ENCODE results near the gene MTCL1. TPM values are rescaled to one million over a fixed set of nuclear protein-coding genes. Genes with fewer than 3 reads are reported as not detected.
A peak's percentile ranks its signal among the peaks of the same experiment; 100 is the strongest.

Gene MTCL1
- total RNA-seq, 1 experiment from 2014 or later = 50.1 TPM

DNA sequence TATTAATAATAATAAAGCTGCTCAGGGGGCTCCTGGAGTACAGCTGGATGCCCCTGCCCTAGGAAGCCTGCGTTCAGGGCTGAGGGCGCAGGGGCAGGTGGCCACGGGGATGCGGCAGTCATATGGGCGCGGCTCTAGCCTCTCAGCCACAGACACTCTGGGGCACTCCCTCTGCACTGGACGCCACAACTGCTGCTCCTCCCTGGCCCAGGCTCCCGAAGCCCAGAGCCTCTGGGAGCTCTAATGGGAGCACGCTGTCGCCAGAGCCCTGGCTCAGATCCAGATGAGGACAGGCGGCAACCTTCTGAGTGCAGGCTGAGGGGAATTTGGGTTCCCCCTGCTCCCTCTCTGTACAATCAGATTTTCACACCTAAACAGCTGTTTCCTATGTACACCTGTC lies 93.6 kb downstream of the MTCL1 start:
- ChIA-PET CTCF (no interaction called here), POLR2A (no interaction called here)
- in situ Hi-C loops (cut with HindIII; ENCODE audit: low pct_unique_long_range_greater_than_20kb, low sequenced_read_pairs) = no loop called here
- Histone ChIP-seq H3K4me3 (ENCODE audit: low read depth in 2 of 2, low read length in 2 of 2) (no peak overlapping the region), H3K27ac (ENCODE audit: low read length) (peak overlapping the region; percentile 81), H3K9me3 (ENCODE audit: control insufficient read depth, insufficient read depth, low read depth, low read length) (no peaks in the 10 kb centered on the region), H3K4me1 (ENCODE audit: control insufficient read depth, insufficient read depth, low read length) (peaks cover 56% of the 10 kb centered on the region), H3K36me3 (ENCODE audit: control insufficient read depth, insufficient read depth, low read length) (peaks cover 4% of the 10 kb centered on the region), H3K27me3 (ENCODE audit: control insufficient read depth, insufficient read depth, low read length) (no peaks in the 10 kb centered on the region)
- no peak for TF ChIP-seq TCF7L2 (IDR thresholded peaks at IDR 0.05; ENCODE audit: low read depth, low read length)
- TF ChIP-seq, protein P1, sequence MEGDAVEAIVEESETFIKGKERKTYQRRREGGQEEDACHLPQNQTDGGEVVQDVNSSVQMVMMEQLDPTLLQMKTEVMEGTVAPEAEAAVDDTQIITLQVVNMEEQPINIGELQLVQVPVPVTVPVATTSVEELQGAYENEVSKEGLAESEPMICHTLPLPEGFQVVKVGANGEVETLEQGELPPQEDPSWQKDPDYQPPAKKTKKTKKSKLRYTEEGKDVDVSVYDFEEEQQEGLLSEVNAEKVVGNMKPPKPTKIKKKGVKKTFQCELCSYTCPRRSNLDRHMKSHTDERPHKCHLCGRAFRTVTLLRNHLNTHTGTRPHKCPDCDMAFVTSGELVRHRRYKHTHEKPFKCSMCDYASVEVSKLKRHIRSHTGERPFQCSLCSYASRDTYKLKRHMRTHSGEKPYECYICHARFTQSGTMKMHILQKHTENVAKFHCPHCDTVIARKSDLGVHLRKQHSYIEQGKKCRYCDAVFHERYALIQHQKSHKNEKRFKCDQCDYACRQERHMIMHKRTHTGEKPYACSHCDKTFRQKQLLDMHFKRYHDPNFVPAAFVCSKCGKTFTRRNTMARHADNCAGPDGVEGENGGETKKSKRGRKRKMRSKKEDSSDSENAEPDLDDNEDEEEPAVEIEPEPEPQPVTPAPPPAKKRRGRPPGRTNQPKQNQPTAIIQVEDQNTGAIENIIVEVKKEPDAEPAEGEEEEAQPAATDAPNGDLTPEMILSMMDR (IDR thresholded peaks at IDR 0.05) = no peak
- TF ChIP-seq SIN3A (IDR thresholded peaks at IDR 0.05; ENCODE audit: borderline replicate concordance, insufficient read depth, low read depth, low read length) = no peak
- no peak for TF ChIP-seq POLR2AphosphoS5 (IDR thresholded peaks at IDR 0.05; ENCODE audit: low read depth, low read length)
- TF ChIP-seq, protein P2, sequence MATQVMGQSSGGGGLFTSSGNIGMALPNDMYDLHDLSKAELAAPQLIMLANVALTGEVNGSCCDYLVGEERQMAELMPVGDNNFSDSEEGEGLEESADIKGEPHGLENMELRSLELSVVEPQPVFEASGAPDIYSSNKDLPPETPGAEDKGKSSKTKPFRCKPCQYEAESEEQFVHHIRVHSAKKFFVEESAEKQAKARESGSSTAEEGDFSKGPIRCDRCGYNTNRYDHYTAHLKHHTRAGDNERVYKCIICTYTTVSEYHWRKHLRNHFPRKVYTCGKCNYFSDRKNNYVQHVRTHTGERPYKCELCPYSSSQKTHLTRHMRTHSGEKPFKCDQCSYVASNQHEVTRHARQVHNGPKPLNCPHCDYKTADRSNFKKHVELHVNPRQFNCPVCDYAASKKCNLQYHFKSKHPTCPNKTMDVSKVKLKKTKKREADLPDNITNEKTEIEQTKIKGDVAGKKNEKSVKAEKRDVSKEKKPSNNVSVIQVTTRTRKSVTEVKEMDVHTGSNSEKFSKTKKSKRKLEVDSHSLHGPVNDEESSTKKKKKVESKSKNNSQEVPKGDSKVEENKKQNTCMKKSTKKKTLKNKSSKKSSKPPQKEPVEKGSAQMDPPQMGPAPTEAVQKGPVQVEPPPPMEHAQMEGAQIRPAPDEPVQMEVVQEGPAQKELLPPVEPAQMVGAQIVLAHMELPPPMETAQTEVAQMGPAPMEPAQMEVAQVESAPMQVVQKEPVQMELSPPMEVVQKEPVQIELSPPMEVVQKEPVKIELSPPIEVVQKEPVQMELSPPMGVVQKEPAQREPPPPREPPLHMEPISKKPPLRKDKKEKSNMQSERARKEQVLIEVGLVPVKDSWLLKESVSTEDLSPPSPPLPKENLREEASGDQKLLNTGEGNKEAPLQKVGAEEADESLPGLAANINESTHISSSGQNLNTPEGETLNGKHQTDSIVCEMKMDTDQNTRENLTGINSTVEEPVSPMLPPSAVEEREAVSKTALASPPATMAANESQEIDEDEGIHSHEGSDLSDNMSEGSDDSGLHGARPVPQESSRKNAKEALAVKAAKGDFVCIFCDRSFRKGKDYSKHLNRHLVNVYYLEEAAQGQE (IDR thresholded peaks at IDR 0.05; ENCODE audit: insufficient read depth in 1 of 2, low read depth in 2 of 2, low read length in 1 of 2) = no peak
- no TSS peak for BruUV-seq (replicated peaks)
- DNase-seq (ENCODE audit: low read depth, low spot score) (no peak), ATAC-seq (no peak)
- intact Hi-C loops (cut with micrococcal nuclease; ENCODE audit: unreplicated experiment) = loop anchor here (10.0 kb wide), 1 partner anchor 84 kb away; no protein-coding TSS in a partner anchor

DNA sequence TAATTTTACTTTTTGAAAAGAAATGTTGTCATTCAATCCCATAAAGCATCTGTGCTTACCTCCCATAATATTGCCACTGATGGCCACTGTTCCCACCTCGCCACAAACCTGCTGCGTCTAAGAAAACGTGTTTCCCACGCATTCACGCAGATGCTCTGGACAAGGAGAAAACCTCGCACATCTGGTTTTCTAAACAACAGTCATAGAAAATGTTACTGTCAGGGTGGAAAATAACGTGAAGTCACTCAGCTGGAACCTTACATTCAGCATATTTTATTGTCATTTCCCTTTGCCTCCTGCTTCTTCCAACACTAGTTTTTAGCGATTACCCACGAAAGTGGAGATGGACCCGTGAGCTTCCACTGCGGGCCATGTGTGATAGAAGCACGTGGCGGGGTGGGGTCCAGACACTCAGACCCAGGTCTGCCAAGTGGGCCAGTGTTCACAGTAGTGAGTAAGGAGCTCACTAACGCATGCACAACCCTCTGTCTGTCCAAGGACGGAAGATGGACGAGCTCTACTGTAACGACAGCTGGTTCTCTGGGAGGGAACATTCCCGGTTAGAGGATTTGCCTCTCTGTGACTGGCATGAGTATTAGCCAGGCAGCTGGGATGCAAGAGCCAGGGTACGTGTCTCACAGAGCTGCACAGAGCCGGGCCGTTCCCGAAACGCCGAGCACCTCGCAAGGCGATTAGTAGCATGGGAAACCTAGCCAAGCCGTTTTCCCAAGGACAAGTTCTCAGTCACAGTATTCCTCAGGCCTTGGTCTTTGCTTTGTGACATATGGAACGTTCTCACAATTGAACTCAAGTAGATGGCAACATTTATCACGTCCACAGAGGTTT lies 94.5 kb downstream of the MTCL1 start:
- ATAC-seq (peak; percentile 40), DNase-seq (ENCODE audit: low read depth, low spot score) (no peak)
- ChIA-PET CTCF (no interaction called here), POLR2A (interaction anchor here (0.7 kb wide), 1 partner anchor 31 kb away, joined by 7 read pairs; no protein-coding TSS in a partner anchor)
- peak overlapping the region in 1 of 2 experiments; percentile 20; a peak in 2 of 4 replicates for H3K4me3 ChIP-seq (ENCODE audit: low read depth in 2 of 2, low read length in 2 of 2)
- H3K4me1 ChIP-seq (ENCODE audit: control insufficient read depth, insufficient read depth, low read length) = peaks cover 50% of the 10 kb centered on the region
- H3K36me3 ChIP-seq (ENCODE audit: control insufficient read depth, insufficient read depth, low read length) = peaks cover 4% of the 10 kb centered on the region
- intact Hi-C loops (cut with micrococcal nuclease; ENCODE audit: unreplicated experiment) = loop anchor here (10.0 kb wide), 2 partner anchors 85 to 185 kb away; no protein-coding TSS in a partner anchor
- H3K27me3 ChIP-seq (ENCODE audit: control insufficient read depth, insufficient read depth, low read length) = no peaks in the 10 kb centered on the region
- TF ChIP-seq SIN3A (IDR thresholded peaks at IDR 0.05; ENCODE audit: borderline replicate concordance, insufficient read depth, low read depth, low read length) = no peak
- TF ChIP-seq TCF7L2 (IDR thresholded peaks at IDR 0.05; ENCODE audit: low read depth, low read length) = no peak
- TF ChIP-seq POLR2AphosphoS5 (IDR thresholded peaks at IDR 0.05; ENCODE audit: low read depth, low read length) = no peak
- TF ChIP-seq, protein P1 (IDR thresholded peaks at IDR 0.05) = no peak
- TF ChIP-seq, protein P2 (IDR thresholded peaks at IDR 0.05; ENCODE audit: insufficient read depth in 1 of 2, low read depth in 2 of 2, low read length in 1 of 2) = no peak
- H3K27ac ChIP-seq (ENCODE audit: low read length) = peak overlapping the region; percentile 81
- H3K9me3 ChIP-seq (ENCODE audit: control insufficient read depth, insufficient read depth, low read depth, low read length) = no peaks in the 10 kb centered on the region
- no TSS peak for BruUV-seq (replicated peaks)
- in situ Hi-C loops (cut with HindIII; ENCODE audit: low pct_unique_long_range_greater_than_20kb, low sequenced_read_pairs) = no loop called here
